A549 (cell line): ENCODE measurements around the gene MGAT5.

Experiments used
- CBX2 ChIP-seq: fragments of 200-600 bp; sonication (generic); IDR thresholded peaks from 2 replicates; pipeline ENCODE4 v1.6.1; 2016; ENCODE audit warnings: low read depth, mild to moderate bottlenecking, borderline replicate concordance
- CHD4 ChIP-seq: fragments of 200-600 bp; sonication (generic); IDR thresholded peaks from 2 replicates; pipeline ENCODE4 v1.6.1; 2016; ENCODE audit warnings: antibody characterized with exemption, mild to moderate bottlenecking, borderline replicate concordance
- E2F6 ChIP-seq: IDR thresholded peaks from 2 replicates; pipeline ENCODE4 v1.6.1; 2012; ENCODE audit warnings: low read depth, borderline replicate concordance
- HDAC2 ChIP-seq: fragments of 200-600 bp; sonication (generic); IDR thresholded peaks from 2 replicates; pipeline ENCODE4 v1.6.1; 2016
- HOXA7 ChIP-seq: fragments of 250-450 bp; sonication (Bioruptor Pico); IDR thresholded peaks from 2 replicates; pipeline ENCODE4 v1.5.0; 2020; ENCODE audit warnings: mild to moderate bottlenecking, moderate library complexity
- KDM1A ChIP-seq: fragments of 200-600 bp; sonication (generic); IDR thresholded peaks from 2 replicates; pipeline ENCODE4 v1.6.1; 2016; ENCODE audit warnings: low read depth, mild to moderate bottlenecking
- MAFK ChIP-seq: fragments of 450-650 bp; IDR thresholded peaks from 2 replicates; pipeline ENCODE4 v1.6.1; 2014; ENCODE audit not compliant: partially characterized antibody
- POLR2A ChIP-seq: IDR thresholded peaks from 2 replicates; pipeline ENCODE4 v1.6.1; 2012; ENCODE audit warnings: mild to moderate bottlenecking, low read length
- RAD21 ChIP-seq, 2 experiments: fragments of >200 bp in 1 of 2; sonication (Bioruptor Twin) in 1 of 2; formaldehyde crosslinking in 1 of 2; IDR thresholded peaks in 1 of 2; conservative IDR thresholded peaks in 1 of 2; 2 replicates in 1 of 2; 3 replicates in 1 of 2; pipeline ENCODE4 v1.6.1; 2012 to 2018; ENCODE audit warnings: inconsistent platforms in 1 of 2
- RFX5 ChIP-seq: fragments of 450-650 bp; IDR thresholded peaks from 2 replicates; pipeline ENCODE4 v1.7.1; 2014; ENCODE audit warnings: antibody characterized with exemption, mild to moderate bottlenecking, moderate library complexity
- SREBF2 ChIP-seq: fragments of 450-650 bp; IDR thresholded peaks from 2 replicates; pipeline ENCODE4 v1.6.1; 2014; ENCODE audit warnings: mild to moderate bottlenecking, moderate library complexity
- USF2 ChIP-seq: fragments of 450-650 bp; IDR thresholded peaks from 2 replicates; pipeline ENCODE4 v1.6.1; 2014; ENCODE audit warnings: antibody characterized with exemption
- TF ChIP-seq, protein P1 (sequence below): fragments of >200 bp; sonication (Bioruptor Twin); formaldehyde crosslinking; IDR thresholded peaks from 3 replicates; pipeline ENCODE4 v1.5.1; 2016

DNA sequence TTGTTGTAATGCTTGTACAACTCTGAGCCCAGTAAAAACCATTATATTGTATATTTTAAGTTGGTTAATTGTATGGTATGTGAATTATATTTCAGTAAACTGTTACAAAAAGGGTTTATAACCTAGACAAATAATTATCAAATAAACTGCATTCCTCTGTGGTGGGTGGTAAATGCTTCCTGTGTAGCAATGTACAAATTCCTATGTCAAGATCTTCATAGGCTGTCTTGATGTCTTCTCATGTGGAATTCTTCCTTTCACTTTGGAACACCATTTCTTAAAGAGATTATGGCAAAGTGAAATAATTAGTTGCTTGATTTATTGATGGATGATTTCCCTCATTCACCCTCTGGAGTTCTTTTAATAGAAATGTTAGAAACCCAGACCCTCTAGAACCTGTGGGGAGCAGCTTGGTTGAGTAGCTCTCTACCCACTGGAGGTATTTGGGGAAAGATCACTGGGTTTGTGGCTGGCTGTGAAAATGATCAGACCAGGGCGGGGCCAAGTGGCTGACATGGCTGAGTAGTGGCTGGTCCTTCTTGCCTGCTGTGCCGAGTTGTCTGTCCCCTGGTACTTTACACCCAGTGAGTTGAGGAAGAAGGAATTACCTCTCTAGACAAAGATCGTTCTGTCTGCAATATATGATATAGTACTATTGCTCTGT, 22.4 kb upstream of the MGAT5 start:
- TF ChIP-seq HDAC2 = no peak
- TF ChIP-seq, protein P1, sequence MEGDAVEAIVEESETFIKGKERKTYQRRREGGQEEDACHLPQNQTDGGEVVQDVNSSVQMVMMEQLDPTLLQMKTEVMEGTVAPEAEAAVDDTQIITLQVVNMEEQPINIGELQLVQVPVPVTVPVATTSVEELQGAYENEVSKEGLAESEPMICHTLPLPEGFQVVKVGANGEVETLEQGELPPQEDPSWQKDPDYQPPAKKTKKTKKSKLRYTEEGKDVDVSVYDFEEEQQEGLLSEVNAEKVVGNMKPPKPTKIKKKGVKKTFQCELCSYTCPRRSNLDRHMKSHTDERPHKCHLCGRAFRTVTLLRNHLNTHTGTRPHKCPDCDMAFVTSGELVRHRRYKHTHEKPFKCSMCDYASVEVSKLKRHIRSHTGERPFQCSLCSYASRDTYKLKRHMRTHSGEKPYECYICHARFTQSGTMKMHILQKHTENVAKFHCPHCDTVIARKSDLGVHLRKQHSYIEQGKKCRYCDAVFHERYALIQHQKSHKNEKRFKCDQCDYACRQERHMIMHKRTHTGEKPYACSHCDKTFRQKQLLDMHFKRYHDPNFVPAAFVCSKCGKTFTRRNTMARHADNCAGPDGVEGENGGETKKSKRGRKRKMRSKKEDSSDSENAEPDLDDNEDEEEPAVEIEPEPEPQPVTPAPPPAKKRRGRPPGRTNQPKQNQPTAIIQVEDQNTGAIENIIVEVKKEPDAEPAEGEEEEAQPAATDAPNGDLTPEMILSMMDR = no peak
- no peak for TF ChIP-seq E2F6
- no peak for TF ChIP-seq KDM1A
- TF ChIP-seq CHD4 = no peak
- TF ChIP-seq SREBF2 = no peak
- no peak for TF ChIP-seq MAFK
- no peak for TF ChIP-seq RAD21 (conservative IDR thresholded peaks at IDR 0.05 in 1 of 2, IDR thresholded peaks at IDR 0.05 in 1 of 2)
- TF ChIP-seq HOXA7 = no peak
- no peak for TF ChIP-seq CBX2
- no peak for TF ChIP-seq RFX5
- no peak for TF ChIP-seq POLR2A
- TF ChIP-seq USF2 = no peak
